ENCODE measurements around the gene LARP7. TPM values are rescaled to one million over a fixed set of nuclear protein-coding genes. Genes with fewer than 3 reads are reported as not detected.
"Not testable (repeated sequence)": the region's sequence is repeated elsewhere in the genome, so short reads cannot be mapped to it uniquely, and the experiment has no call there.

The LARP7 gene
- total and polyA plus RNA-seq, 2 of the 8 experiments (the other 6 are each of a cell fraction or from before 2014, with no cell fraction given) = 9.3 to 38.3 TPM

- H3K9me3 ChIP-seq (ENCODE audit: insufficient read depth in 2 of 2, low read depth in 1 of 2, low read length in 1 of 2); H2BK5ac ChIP-seq (ENCODE audit: low read depth, low read length); H3K79me1 ChIP-seq (ENCODE audit: low read depth, low read length); H2BK12ac ChIP-seq (ENCODE audit: low read depth, low read length); H3K23ac ChIP-seq (ENCODE audit: insufficient read length); H2BK15ac ChIP-seq (ENCODE audit: low read length); H3K14ac ChIP-seq (ENCODE audit: insufficient read length); POLR2A ChIA-PET (ENCODE audit: partially characterized antibody); H4K5ac ChIP-seq (ENCODE audit: insufficient read length, low read depth, low read length); H3K23me2 ChIP-seq (ENCODE audit: low read depth, low read length); DNase-seq (ENCODE audit: low read depth in 1 of 2, low spot score in 2 of 2); H3K4me1 ChIP-seq (replicated peaks in 1 of 4; ENCODE audit: control insufficient read depth in 3 of 4, insufficient read depth in 4 of 4, low read length in 3 of 4); H3K79me2 ChIP-seq (ENCODE audit: control insufficient read depth in 1 of 2, insufficient read depth in 2 of 2, low read length in 2 of 2); H3K56ac ChIP-seq (replicated peaks; ENCODE audit: insufficient read length, low read depth, low read length); H2AFZ ChIP-seq (ENCODE audit: low read length); H4K91ac ChIP-seq (replicated peaks; ENCODE audit: insufficient read length, low read length); H3K27me3 ChIP-seq (replicated peaks in 1 of 4; ENCODE audit: control insufficient read depth in 3 of 4, extremely low read depth in 1 of 4, insufficient read depth in 3 of 4, low read length in 3 of 4); H4K20me1 ChIP-seq (replicated peaks in 1 of 2; ENCODE audit: control insufficient read depth in 1 of 2, insufficient read depth in 2 of 2, low read length in 2 of 2); H3K4ac ChIP-seq (replicated peaks; ENCODE audit: insufficient read length, low read depth, low read length); H2BK20ac ChIP-seq (ENCODE audit: low read length); H2BK120ac ChIP-seq (replicated peaks; ENCODE audit: low read depth, low read length); H3K27ac ChIP-seq (ENCODE audit: low read depth, low read length); H3K18ac ChIP-seq (ENCODE audit: extremely low read depth, low read length); H2AK5ac ChIP-seq (ENCODE audit: low read depth, low read length); FAIRE-seq; H3K4me2 ChIP-seq (ENCODE audit: insufficient read depth in 1 of 2, low read depth in 2 of 2, low read length in 2 of 2); H3K4me3 ChIP-seq (ENCODE audit: extremely low read depth in 1 of 4, insufficient read depth in 2 of 4, low read depth in 3 of 4, low read length in 4 of 4); H3K9ac ChIP-seq (replicated peaks in 1 of 4; ENCODE audit: extremely low read depth in 1 of 4, low read depth in 3 of 4, low read length in 3 of 4); H4K8ac ChIP-seq (ENCODE audit: extremely low read depth, insufficient read depth, low read length): not testable (repeated sequence)
- WGBS, 2 experiments (ENCODE audit: extremely low coverage in 1 of 2, insufficient coverage in 1 of 2, insufficient read length in 1 of 2, insufficient replicate concordance in 2 of 2, low coverage in 1 of 2, low lambda C conversion rate in 2 of 2, missing lambda C conversion rate in 1 of 2) = 95% methylated on average over 2 of the region's 2 CpGs; no CpG with 5 or more reads in 1 of the 2 experiments
- H3K36me3 ChIP-seq (ENCODE audit: control insufficient read depth in 2 of 4, insufficient read depth in 4 of 4, low read length in 3 of 4) = peaks cover 9 to 29% (median 18%) of the 10 kb centered on the region in 4 experiments; a peak in 5 of 8 replicates
- CTCF ChIA-PET (ENCODE audit: partially characterized antibody) = interaction anchor here (4.2 kb wide), 1 partner anchor 8 kb away, joined by 22 read pairs; no protein-coding TSS in a partner anchor
Observed at GRCh38 chr4:112612814-112613213, 24.1 kb upstream of the LARP7 start.

Measured in H1 (cell line).